ENCODE measurements around the gene FRMD8.

FRMD8 gene

DNA sequence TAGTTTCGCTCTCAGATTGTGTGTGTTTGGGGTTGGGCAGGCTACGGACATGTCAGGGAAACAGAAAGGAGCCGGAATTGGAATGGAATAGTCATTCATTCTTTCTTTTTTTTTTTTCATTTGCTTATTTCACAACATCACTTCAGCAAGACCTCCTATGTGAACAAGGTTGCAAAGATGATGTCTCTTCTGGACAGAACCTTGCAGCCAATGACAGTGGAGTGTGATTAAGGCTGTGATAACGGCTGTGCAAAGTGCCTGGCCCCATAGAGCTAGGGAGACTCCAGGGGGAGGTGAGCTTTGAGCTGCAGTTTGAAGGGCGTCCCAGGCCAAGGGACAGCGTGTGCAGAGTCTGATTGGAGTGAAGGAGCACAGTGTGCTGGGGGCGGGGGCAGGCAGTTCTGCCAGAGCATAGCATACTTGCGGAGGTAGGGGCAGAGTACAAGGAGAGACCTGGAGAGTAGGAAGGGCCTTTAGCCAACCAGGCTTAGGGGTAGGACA is 28.5 kb upstream of the FRMD8 start:
- in situ Hi-C loops (cut with HindIII; ENCODE audit: low sequenced_read_pairs): no loop called here
- DNase-seq (ENCODE audit: low read depth): no peak
- no peak overlapping the region for H3K4me3 ChIP-seq (ENCODE audit: low read depth, low read length)
- TF ChIP-seq, protein P1, sequence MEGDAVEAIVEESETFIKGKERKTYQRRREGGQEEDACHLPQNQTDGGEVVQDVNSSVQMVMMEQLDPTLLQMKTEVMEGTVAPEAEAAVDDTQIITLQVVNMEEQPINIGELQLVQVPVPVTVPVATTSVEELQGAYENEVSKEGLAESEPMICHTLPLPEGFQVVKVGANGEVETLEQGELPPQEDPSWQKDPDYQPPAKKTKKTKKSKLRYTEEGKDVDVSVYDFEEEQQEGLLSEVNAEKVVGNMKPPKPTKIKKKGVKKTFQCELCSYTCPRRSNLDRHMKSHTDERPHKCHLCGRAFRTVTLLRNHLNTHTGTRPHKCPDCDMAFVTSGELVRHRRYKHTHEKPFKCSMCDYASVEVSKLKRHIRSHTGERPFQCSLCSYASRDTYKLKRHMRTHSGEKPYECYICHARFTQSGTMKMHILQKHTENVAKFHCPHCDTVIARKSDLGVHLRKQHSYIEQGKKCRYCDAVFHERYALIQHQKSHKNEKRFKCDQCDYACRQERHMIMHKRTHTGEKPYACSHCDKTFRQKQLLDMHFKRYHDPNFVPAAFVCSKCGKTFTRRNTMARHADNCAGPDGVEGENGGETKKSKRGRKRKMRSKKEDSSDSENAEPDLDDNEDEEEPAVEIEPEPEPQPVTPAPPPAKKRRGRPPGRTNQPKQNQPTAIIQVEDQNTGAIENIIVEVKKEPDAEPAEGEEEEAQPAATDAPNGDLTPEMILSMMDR (IDR thresholded peaks at IDR 0.05; ENCODE audit: low read depth, low read length, missing control alignments): no peak

GRCh38 chr11:65362320-65362931 is 24.0 kb upstream of the FRMD8 start:
- in situ Hi-C loops (cut with HindIII; ENCODE audit: low sequenced_read_pairs): no loop called here
- no peak for DNase-seq (ENCODE audit: low read depth)
- no peak overlapping the region for H3K4me3 ChIP-seq (ENCODE audit: low read depth, low read length)
- TF ChIP-seq, protein P1 (IDR thresholded peaks at IDR 0.05; ENCODE audit: low read depth, low read length, missing control alignments): no peak

- H3K4me3 ChIP-seq (ENCODE audit: low read depth, low read length): no peak overlapping the region
- no peak for DNase-seq (ENCODE audit: low read depth)
- TF ChIP-seq, protein P1 (IDR thresholded peaks at IDR 0.05; ENCODE audit: low read depth, low read length, missing control alignments): no peak
- in situ Hi-C loops (cut with HindIII; ENCODE audit: low sequenced_read_pairs): no loop called here
Observed at GRCh38 chr11:65362966-65363365, 23.5 kb upstream of the FRMD8 start.

DNA sequence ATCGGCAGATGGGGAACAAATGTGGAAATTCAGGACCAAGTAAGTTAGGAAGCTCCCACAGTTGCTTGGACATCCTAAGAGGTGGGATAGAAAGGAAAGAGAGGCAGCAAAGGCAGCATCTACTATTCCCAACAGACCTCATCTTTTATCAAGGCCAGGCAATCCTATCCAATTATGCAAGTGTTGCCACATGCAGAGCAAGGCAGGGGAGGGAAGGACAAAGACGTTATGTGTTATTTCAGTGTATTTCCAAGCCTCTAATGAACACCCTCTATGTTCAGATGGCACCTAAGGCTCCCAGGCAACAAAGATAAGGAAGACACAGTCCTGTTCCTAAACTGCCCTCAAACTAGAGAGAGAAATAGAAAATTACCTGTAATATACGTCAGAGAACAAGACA is 22.7 kb upstream of the FRMD8 start:
- DNase-seq (ENCODE audit: low read depth): no peak
- TF ChIP-seq, protein P1 (IDR thresholded peaks at IDR 0.05; ENCODE audit: low read depth, low read length, missing control alignments): no peak
- no peak overlapping the region for H3K4me3 ChIP-seq (ENCODE audit: low read depth, low read length)
- in situ Hi-C loops (cut with HindIII; ENCODE audit: low sequenced_read_pairs): no loop called here

DNA sequence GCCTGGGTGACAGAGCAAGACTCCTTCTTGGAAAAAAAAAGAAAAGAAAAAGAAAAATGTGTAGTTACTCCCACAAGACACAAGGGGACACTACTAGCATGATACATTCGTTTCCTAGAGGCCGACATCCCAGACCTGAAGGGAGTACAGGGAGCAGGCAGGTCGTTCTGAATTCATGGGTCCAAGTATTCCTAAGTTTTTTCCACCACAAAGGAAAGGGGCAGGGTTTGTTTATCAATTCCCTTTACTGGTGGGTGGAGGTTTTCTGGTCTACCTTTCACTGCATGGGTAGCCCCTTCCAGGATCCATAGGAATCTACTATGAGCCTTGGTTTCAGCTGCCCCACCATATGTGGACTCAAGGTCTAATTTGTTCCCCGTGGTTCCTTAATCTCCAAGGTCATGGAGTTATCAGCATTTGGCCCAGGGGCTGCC is 20.1 kb upstream of the FRMD8 start:
- TF ChIP-seq, protein P1 (IDR thresholded peaks at IDR 0.05; ENCODE audit: low read depth, low read length, missing control alignments): peak; percentile 70
- DNase-seq (ENCODE audit: low read depth): peak; percentile 68
- in situ Hi-C loops (cut with HindIII; ENCODE audit: low sequenced_read_pairs): no loop called here
- H3K4me3 ChIP-seq (ENCODE audit: low read depth, low read length): no peak overlapping the region

DNA sequence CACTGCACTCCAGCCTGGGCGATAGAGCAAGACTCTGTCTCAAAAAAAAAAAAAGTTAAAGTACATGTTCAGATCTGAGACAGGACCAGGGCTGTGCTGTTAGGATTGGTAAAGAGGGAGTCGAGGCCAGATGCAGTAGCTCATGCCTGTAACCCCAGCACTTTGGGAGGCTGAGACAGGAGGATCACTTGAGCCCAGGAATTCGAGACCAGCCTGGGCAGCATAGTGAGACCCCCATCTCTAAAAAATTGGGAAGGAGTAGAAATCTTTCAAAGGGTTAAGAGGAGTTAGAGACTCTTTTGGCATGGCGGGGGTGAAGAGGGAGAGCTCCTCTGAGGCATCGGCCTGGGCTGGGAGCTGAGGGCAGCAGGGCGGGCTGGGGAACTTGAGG is 15.8 kb upstream of the FRMD8 start:
- TF ChIP-seq, protein P1 (IDR thresholded peaks at IDR 0.05; ENCODE audit: low read depth, low read length, missing control alignments): no peak
- in situ Hi-C loops (cut with HindIII; ENCODE audit: low sequenced_read_pairs): no loop called here
- no peak for DNase-seq (ENCODE audit: low read depth)
- H3K4me3 ChIP-seq (ENCODE audit: low read depth, low read length): no peak overlapping the region
